Measurements from ENCODE around the gene CALHM1.
A peak's percentile ranks its signal among the peaks of the same experiment; 100 is the strongest.

CALHM1 gene

DNA sequence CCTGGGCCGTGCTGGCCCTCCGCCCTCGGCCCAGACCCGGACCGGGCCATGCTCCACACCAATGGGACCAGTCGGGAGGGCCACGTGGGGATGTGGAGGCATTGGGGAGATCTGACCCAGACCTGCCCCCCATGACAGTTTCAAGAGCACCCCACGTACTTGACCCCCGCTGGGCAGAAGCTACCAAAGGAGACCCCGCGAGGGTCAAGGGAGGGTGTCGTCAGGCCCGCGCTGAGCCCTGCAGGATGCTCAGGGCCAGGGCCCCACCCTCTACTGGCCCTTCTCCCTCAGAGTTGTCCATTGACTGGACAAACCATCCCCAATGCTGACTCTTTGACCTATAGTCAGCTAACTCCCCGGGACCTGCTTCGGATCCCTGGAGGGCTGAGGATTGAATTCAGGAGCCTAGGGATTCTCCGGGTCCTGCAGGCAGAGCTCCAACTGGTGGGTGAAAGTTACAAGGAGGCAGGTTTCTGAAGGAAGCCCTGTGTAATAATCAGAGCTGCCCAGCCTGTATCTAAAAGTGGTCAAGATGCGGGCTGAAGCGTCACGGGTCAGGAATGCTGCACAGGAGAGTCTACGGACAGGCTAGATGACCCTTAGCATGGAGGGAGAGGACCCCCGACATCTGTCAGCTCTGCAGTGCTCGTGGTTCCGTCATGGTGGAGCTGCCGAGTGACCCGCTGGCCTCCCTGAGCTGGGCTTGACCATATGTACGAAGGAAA lies 6.0 kb downstream of the CALHM1 start:
- no peak for DNase-seq

DNA sequence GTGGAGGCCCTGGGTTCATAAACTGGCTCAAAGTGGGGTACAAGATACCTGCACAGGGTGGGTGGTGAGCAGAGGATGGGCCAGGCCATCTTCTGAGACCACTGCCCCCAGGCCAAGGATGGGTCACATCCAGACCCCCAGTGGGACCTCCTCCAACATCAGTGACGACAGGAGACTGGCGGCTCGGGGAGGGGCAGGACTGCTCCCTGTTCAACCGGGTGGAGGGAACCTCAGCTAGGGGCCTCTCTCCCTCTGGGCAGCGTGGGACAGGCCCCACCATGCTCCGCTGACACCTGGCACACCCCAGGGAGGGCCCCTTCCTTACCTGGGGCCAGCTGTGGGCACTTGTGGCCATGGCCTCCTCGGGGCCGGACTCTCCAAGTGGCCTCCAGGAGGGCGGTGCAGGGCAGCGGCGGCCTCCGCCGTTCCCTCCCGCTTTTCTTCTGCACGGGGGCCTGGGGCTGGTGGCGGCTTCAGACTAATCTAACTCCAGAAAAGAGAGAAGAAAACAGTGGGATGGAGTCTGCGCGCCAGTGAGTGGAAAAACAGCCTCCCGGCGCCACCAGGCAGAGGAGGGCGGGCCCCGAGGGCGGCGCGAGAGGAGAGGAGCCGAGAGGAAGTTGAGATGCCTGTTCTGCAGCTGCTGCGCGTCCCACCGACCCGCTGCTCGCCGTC lies 6.7 kb downstream of the CALHM1 start, which contains the start of gene CALHM2:
CALHM2 (minus strand) TSS at position 540 of the 675 bp plus-strand sequence. CDS start 2,429 bp downstream, outside the sequence.
- DNase-seq, result peak; percentile 84

DNA sequence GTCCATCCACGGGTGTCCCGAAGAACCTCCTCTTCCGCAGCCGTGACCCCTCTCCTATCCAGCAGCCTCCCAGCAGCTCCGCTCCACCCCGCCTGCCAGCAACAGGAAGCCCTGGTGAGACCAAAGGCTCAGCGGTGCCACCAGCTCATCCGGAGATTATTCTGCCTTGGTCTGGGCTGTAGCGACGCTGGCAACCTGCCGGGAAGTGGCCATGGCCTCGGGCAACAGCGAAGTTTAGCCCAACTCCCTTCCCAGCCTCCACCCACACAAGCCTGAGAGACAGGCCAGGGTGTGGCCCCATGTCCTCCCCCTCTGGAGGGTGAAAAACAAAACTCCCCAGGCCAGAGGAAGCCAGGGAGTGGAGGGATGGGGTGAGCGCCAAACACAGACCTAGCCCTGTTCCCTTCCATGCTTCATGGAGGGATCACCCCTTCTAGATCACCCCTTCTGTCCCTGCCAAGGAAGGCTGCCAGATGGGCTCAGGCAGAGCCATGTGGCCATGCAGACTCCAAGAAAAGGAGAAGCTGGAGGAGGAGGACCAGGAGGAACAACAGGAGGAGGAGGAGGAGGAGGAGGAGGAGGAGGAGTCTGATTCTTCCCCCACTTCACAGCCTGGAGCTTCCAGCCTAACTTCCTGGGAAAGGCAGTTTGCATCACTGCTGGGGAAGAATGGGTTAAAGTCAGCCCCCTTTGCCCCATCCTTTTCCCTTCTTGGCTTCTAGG lies 7.4 kb downstream of the CALHM1 start:
- DNase-seq, result no peak

DNA sequence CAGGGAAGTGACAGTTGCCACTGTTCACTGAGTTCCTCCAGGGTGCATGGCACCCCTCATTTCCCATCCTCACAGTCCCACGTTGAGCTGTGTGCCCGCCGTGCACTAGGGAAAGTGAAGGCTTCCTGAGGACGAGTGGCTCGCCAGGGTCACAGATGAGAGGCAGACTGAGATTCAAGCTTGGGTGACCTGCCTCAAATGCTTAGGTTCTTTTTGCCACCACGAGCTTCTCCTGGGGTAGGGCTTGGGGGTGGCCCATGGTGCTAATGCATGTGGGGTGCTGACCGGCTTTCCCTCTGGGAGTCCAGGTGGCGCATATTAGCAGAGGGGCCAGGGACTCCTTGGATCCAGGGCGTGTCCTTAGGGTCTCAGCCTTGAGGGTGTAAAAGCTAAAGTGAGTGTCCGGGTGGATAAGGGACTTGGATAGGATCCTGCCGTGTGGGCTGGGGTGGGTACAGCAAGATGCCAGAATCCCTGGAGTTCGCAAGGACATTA lies 8.5 kb downstream of the CALHM1 start:
- DNase-seq, result no peak

DNA sequence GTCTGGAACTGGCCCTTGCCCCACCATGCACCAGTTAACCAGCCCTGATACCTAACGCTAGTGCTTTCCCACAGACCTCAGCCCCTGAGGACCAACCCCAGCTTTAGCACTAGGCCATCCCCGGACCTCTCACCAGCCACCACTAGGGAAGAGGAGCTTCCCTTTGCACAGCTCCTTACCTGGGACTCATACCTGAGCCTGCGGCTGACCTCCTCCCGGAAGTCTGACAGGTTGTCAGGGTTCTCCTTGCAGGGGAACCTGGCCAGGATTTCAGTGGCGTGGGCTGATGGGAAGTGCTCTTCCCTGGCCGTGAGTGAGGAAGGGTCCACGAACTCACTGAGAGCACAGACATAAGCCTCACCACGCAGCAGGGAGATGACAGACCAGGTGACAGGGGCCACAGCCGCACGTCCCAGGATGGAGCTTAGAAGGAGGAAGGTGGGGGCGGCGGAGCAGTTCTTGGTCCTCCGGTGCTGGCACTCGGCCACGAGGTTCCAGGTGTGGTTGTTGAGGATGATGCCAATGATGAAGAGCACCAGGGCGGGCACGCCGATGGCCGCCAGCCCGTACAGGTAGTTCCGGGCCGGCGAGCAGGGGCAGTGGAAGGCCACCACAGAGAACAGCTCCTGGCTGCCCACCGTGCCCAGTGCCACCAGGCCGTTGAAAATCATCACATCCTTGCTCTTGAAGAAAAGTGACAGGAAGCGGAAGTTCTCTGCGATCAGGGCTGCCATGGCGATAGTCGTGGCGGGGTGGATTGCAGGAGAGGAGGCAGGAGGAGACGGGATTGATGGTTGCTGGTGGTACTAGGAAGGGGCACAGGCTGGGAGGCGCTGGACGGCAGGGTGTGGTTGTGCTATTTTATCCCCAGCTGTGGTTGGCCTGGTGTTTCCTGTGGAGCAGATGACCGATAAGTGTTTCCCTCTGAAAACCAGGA lies 9.2 kb downstream of the CALHM1 start:
- no peak for DNase-seq

DNA sequence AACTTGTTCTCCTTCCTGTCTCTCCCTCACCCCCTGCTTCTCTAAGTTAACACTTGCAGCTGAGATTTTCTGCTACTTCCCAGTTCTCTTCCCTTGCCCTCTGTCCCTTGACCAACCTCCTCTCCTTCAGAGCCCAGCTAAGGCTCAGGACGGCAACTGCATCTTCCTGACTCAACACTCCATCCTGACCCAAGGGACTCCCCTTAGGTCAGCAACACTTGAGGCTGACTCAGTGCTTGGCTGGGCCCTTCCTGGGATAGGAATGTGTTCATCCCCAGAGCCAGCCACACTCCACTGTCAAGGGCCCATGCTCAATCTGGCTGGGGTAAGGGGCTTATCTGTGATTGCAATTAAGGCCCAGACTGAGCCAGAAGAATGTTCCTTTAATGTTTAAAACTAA lies 10.0 kb downstream of the CALHM1 start:
- no peak for DNase-seq

DNA sequence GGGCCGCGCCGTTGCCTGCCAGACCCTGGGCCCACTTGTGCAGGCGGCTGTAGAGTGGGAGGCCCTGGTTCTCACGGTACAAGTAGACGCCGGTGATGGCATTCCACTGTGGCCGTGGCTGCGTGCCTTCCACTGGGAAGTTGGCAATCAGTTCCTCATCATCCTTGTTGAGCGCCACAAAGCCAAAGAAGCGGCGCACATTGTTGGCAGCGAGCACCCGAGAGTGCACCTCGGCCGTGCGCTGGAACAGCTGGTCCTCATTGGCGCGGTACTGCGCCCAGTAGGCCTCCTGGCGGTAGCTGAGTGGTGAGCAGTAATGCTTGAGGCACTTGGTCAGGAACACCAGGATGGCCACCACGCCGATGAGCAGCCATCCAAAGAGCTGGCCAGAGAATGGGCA lies 11.5 kb downstream of the CALHM1 start:
- DNase-seq, result no peak

DNA sequence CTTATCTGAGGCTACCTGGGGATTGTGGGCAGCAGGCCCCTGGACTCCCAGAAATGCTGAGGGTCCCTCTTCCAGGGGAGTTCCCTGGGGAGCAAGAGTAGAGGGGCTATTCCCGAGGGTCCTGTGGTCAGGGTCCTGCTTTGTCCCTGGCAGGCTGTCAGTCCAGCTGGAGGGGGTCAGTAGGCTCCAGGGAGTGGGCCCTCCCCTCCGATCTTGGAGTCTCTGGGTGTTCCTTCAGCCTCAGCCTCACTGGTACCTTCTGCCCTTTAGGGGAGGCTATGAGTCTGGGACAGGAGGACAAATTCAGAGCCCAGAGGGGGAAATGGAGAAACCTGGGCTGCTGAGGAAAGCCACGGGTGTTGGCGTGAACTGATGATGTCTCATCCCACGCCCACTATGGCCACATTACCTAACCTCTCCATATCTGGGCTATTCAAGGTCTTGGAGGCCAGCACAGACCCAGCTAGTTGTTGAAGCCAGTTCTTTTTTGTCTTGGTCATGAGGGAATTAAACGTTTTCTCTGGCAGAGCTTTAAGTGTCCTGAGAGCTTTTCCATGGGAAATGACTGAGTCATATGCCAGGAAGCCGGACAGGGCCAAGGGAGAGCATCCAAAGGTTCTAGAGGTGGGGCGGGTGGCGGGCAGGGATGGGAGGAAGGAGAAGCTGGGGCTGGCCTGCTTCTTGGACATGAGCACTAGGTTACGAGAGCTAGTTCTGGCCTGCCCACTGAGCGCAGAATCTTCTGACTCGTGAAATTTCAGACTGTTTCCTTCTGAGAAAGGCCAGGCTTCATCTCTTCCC lies 12.7 kb downstream of the CALHM1 start:
- no peak for DNase-seq

DNA sequence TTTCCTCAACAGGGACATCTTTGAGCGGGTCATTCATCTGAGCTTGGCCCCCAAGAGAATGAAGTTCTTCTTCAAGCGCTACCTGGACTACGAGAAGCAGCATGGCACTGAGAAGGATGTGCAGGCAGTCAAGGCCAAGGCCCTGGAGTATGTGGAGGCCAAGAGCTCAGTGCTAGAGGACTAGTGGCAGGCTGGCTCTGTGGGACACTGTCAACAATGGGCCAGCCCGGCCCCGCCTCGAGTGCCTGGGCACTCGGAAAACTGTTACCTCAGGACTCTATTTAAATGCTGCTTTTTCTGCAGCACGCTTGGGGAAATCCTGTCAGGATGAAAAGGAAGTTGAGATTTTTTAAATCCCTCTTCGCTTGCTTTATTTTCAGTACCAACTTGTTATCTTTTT lies 13.3 kb downstream of the CALHM1 start:
- DNase-seq, result no peak

DNA sequence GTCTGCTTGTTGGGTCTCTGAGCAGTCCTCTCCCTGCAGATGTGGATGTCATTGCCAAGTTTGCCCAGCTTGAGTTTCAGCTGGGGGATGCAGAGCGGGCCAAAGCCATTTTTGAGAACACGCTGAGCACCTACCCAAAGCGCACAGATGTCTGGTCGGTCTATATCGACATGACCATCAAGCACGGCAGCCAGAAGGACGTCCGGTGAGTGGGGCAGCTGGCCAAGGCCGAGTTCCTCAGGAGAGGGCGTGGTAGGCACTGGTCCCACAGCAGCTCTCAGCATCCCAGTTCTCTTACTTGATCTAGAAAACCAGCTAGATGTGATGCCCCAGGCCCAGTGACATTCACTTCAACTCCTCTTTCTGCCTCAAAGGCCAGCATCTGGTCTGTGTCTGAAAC lies 14.2 kb downstream of the CALHM1 start:
- no peak for DNase-seq

DNA sequence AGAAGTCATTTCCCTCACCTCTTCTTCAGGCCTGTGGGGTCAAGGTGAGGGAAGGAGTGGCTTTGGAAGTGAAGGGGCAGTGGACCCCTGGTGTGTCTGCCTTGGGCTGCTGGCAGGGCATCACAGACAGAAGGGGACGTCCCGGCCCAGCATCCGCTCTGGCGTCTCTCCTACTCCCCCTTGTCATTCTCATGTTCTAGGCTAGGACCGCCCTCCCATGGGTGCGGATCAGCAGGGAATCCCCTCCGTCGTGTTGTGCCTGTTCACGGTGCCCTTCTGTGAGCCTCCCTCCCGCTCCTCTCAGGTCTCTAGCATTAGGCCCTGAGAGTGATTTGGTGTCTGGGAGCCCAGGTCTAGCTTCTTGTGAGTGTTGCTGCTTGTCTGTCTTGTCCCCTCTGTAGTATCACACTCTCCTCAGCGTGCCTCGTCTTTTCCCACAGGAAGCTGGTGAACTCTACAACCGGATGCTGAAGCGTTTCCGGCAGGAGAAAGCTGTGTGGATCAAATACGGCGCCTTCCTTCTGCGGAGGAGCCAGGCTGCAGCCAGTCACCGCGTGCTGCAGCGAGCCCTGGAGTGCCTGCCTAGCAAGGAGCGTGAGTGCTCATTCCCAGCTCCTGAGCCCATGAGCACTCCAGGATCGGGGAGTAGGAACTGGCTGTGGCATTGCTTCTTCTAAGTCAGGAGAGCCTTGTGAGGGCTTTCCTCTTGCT lies 15.1 kb downstream of the CALHM1 start:
- DNase-seq, result no peak

DNA sequence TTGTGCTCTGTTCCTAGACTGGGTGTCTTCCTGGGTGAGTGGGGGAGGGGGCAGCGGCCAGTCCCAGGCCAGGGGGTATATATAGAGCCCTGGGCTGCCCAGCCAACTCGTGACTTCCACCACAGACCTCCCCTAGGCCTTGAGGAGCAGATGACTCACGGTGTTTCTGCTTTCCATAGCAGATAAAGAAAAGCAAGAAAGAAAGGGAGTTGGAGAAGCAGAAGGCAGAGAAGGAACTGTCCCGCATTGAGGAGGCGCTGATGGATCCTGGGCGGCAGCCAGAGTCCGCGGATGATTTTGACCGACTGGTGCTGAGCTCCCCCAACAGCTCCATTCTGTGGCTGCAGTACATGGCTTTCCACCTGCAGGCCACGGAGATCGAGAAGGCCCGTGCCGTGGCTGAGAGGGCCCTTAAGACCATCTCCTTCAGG lies 16.7 kb downstream of the CALHM1 start:
- DNase-seq, result no peak

DNA sequence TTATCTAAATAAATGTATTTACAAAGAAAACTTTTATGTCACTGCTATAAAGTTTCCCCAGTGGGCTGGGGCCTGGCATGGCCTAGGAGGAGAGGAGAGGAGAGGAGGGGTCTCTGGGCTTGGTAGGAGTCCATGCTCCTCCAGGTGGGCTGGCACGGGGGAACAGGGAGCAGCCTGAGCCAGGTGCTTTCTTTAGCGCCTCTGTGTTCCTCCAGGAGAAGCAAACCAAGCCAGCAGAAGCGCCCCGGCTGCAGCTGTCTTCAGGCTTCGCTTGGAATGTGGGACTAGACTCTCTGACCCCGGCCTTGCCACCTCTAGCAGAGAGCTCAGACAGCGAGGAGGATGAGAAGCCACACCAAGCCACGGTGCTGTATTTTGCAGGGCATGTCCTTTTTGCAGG lies 17.1 kb downstream of the CALHM1 start:
- DNase-seq, result no peak

DNA sequence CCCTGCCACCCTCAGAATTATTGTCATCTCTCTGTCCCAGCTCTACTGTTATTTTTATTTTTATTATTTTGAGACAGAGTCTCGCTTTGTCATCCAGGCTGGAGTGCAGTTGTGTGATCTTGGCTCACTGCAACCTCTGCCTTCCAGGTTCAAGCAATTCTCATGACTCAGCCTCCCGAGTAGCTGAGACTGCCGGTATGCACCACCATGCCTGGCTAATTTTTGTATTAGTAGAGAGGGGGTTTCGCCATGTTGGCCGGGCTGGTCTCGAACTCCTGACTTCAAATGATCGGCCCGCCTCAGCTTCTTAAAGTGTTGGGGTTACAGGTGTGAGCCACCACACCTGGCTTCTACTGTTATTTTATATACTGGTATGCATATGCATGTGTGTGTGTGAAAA lies 17.5 kb downstream of the CALHM1 start:
- no peak for DNase-seq

DNA sequence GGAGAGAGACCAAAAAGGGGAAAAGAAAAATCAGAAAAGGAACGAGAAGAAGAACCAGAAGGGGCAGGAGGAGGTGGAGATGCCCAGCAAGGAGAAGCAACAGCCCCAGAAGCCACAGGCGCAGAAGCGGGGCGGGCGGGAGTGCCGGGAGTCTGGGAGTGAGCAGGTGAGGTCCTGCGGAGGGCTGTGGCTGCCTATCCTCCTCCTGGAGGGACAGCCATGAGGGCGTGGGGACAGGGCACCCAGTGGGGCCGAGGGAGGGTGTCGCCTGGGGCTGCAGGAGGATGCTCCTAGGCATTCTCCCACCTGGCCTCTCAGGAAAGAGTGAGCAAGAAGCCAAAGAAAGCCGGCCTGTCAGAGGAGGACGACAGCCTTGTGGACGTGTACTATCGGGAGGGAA lies 18.3 kb downstream of the CALHM1 start:
- DNase-seq, result no peak

DNA sequence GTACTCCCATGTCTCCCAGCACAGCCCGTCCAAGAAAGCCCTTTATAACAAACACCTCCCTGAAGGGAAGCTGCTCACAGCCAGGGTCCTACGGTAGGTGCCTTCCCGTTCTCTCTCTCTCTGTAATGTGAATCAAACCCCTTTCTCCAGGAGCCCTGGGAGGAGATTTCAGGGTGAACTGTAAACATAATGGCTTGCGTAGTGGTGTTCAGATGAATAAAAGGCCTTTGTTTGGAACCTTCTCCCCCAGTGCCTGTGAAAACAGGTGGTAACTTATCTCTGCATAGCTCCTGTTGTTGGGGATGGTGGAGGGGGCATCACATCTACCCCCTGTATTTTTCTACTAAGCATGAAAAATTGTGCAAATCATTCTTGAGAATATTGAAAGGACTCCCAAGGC lies 18.9 kb downstream of the CALHM1 start:
- no peak for DNase-seq

DNA sequence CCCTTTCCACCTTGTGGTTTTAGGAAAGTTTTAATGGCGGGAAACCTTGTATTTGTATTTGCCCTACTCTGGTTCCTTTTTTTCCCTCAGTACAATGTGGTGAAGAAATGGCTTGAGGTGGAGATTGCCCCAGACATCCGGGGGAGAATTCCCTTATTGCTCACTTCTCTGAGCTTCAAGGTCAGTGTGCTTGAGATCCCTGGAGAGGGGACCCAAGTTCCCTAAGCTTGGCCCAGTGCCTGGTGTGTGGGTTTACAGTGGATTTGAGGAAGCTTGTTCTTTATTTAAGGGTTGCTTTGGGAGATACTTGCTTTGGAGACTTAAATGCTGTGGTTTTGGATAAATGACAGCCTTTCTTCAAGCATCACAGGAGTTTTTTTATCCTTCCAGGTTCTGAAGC lies 24.8 kb downstream of the CALHM1 start:
- no peak for DNase-seq

DNA sequence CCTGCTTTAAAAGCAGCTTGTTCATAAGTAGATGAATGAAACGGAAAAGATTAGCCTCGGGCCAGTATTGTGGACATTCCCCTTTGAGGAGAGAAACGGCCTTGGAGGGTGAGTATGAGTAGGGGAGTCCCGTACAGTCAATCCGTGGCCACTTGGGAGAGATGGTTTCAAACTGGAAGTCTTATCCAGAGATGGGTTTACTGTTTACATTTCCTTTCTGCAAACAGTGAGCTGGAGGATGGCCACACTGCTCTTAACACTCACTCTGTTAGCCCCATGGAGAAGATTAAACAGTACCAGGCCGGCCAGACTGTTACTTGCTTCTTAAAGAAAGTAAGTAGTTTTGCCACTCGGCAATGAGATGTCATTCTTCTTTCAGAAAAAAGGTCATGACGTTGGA lies 26.8 kb downstream of the CALHM1 start:
- DNase-seq, result no peak

DNA sequence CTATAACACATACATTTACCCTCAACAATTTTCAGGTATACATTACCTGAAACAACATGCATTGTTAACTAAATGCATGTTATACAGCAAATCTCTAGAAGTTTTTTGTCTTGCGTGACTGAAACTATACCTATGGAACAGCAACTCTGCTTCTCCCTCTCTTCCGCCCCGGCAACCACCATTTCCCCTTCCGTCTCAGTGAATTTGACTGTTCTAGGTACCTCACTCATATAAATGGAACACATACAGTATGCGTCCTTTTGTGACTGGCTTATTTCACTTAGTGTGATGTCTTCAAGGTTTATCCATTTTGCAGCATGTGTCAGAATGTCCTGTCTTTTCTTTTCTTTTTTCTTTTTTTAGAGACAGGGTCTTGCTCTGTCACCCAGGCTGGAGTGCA lies 29.1 kb downstream of the CALHM1 start:
- DNase-seq, result no peak

DNA sequence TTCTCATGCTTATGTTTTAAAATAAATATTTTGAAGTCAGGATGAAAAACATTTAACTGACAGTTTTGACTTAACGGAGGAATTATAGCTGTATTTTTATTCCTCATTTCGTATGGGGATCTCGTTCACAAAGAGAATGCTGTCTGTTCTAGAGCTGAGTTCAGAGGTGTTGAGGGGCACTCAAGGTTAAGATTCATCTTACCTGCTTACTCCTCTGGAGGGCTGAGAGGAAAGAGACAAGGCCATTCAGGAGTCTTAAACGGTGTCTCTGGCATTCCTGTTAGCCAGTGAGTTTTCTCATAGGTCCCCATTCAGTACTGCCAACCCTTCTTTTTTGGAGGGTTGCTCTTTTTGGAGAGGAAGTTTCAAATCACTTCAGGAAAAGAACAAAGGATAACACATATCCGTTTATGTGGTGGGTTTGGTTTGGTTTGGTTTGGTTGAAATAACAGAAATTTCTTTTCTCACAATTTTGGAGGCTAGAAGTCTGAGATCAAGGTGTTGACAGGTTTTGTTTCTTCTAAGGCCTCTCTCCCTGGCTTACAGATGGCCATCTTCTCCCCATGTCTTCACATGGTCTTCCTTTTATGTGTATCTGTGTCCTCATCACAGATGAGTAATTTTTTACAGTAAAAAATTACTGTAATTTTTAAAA lies 29.6 kb downstream of the CALHM1 start:
- DNase-seq, result no peak

DNA sequence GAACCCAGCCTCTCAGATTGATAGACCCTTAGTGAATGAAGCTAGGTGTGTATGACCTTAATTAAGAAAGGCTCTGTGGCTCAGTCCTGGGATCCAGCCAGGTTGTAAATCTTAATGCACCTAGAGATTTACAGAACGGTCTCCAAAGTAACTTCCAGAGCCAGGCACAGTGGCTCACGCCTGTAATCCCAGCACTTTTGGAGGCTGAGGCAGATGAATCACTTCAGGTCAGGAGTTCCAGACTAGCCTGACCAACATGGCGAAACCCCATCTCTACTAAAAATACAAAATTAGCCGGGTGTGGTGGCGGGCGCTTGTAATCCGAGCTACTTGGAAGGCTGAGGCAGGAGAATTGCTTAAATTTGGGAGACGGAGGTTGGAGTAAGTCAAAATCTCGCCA lies 30.8 kb downstream of the CALHM1 start:
- no peak for DNase-seq
